Ovary (tissue), 3 donors: Measurements from ENCODE around the gene GSTP1.

Source experiments
- POLR2A ChIP-seq: fragments of 450-650 bp; IDR thresholded peaks from one replicate; pipeline ENCODE4 v1.6.1; 2017; ENCODE audit warnings: antibody characterized with exemption, mild to moderate bottlenecking, moderate library complexity
- TF ChIP-seq, protein P1 (sequence below), 3 donors: fragments of 450-650 bp in 2 of 3; fragments of 200-600 bp in 1 of 3; IDR thresholded peaks; one replicate each; pipeline versions ENCODE4 v1.5.1 to v1.8.0; 2016 to 2022; ENCODE audit warnings: antibody characterized with exemption in 3 of 3, mild to moderate bottlenecking in 1 of 3
- donor health status: DM: no; HTN: no; CAD: no.

DNA sequence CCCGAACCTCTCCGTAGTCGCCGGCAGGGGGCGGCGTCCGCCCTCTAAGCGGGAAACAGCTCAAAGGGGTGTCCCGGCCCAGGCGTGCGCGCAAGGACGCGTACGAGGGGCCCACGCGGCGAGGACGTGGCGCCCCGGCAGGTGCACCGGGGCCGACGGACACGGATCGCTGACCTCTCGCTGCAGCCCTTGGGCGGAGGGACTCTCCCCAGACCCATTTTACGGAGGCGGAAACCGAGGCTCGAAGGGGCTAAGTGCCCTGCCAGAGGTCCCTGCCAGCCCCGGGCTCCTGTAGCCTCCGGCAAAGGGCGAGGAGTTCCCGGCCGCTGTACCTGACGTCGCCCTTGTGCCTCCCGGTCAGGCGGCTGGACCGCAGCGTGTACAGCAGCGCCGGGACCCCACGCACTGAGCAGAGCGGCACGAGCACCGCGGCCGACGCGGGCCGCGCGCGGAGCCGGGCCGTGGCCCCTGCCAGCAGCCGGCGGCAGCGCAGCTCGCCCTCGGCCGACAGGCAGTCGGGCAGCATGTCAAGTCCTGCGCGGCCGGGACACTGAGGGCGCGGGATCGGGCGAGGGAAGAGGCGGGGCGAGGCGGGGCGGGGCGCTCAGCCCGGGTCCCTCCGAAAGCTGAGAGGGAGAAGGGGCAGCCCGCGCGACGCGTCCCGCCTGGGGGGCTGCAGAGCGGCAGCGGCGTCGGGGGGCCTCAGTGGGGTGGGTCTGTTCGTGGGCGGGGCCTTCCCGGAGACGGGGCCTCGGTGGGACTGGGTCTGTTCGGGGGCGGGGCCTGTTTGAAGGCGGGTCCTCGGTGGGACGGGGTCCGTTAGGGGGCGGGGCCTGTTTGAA is 46.0 kb downstream of the GSTP1 start, which contains the start of gene NUDT8:
- TF ChIP-seq, protein P1, sequence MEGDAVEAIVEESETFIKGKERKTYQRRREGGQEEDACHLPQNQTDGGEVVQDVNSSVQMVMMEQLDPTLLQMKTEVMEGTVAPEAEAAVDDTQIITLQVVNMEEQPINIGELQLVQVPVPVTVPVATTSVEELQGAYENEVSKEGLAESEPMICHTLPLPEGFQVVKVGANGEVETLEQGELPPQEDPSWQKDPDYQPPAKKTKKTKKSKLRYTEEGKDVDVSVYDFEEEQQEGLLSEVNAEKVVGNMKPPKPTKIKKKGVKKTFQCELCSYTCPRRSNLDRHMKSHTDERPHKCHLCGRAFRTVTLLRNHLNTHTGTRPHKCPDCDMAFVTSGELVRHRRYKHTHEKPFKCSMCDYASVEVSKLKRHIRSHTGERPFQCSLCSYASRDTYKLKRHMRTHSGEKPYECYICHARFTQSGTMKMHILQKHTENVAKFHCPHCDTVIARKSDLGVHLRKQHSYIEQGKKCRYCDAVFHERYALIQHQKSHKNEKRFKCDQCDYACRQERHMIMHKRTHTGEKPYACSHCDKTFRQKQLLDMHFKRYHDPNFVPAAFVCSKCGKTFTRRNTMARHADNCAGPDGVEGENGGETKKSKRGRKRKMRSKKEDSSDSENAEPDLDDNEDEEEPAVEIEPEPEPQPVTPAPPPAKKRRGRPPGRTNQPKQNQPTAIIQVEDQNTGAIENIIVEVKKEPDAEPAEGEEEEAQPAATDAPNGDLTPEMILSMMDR (IDR thresholded peaks at IDR 0.05), result peak; percentile 67 to 81 (median 68)
- TF ChIP-seq POLR2A, result peak; percentile 45
